Endothelial cell (in vitro differentiated cells): ENCODE data around the gene SYTL5. TPM values are rescaled to one million over a fixed set of nuclear protein-coding genes. Genes with fewer than 3 reads are reported as not detected.

Source experiments
- DNase-seq: peaks from one replicate; pipeline ENCODE4 v3.0.0; 2021; ENCODE audit warnings: low spot score
- H3K27ac Mint-ChIP-seq: one replicate; pipeline ENCODE4 v1.8.0; 2021; ENCODE audit warnings: mixed read lengths, inconsistent platforms; ENCODE audit not compliant: unreplicated experiment
- H3K27me3 Mint-ChIP-seq: one replicate; pipeline ENCODE4 v1.8.0; 2021; ENCODE audit warnings: mild to moderate bottlenecking, moderate library complexity, mixed read lengths, inconsistent platforms; ENCODE audit not compliant: unreplicated experiment
- H3K36me3 Mint-ChIP-seq: one replicate; pipeline ENCODE4 v1.8.0; 2021; ENCODE audit warnings: mild to moderate bottlenecking, low read depth, mixed read lengths, inconsistent platforms; ENCODE audit not compliant: unreplicated experiment
- H3K4me1 Mint-ChIP-seq: one replicate; pipeline ENCODE4 v1.8.0; 2021; ENCODE audit warnings: mild to moderate bottlenecking, mixed read lengths, inconsistent platforms; ENCODE audit not compliant: unreplicated experiment
- H3K4me3 Mint-ChIP-seq: one replicate; pipeline ENCODE4 v1.8.0; 2021; ENCODE audit warnings: mild to moderate bottlenecking, mixed read lengths, inconsistent platforms; ENCODE audit not compliant: unreplicated experiment
- H3K9me3 Mint-ChIP-seq: one replicate; pipeline ENCODE4 v1.8.0; 2021; ENCODE audit warnings: mixed read lengths, inconsistent platforms; ENCODE audit not compliant: unreplicated experiment
- total RNA-seq: library from RNA; stranded (reverse); fragmentation: NEBNext Ultra II Directional; extraction: Animal tissue kit (Norgen Biotek cat#: 25700); gene quantifications from one replicate; pipeline ENCODE4 v1.2.1, GENCODE V29; 2021; ENCODE audit not compliant: unreplicated experiment
- TF ChIP-seq, protein P1 (sequence below): fragments of 200-600 bp; sonication (generic); IDR thresholded peaks from one replicate; pipeline ENCODE4 v1.5.0; 2021; ENCODE audit warnings: antibody characterized with exemption; ENCODE audit not compliant: unreplicated experiment

The SYTL5 gene
- total RNA-seq, 1 donor from 2014 or later: not detected

DNA sequence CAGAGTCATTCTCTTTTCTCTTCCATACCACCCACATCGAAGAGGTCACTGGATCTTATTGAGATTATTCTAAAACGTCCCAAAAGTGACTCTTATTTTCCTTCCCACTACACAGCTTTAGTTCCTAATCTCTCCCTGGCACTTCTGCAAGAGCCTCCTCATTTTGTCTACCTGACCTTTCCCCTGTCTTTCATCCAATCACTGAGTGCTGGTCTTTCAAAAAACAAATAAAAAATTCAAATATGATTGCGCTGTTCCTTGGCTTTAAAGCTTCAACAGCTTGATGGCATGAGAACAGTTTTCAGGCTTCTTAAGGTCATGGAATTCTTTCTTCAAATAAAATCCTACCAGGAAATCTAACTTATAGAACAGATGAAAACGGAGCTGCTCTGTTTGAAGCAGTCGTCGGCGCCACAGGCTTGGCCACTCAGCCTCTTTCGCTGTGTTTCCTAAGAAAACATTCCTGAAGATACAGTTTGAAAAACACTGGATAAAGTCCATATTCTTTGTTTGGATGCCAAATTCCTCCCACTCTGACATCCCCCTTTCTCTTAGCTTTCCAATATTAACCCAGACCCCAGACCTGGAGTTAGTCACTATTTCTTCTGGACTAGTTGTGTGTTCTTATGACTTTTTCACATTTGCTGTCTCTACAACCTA lies 12.5 kb downstream of the SYTL5 start:
- H3K27ac Mint-ChIP-seq: no peak overlapping the region
- TF ChIP-seq, protein P1, sequence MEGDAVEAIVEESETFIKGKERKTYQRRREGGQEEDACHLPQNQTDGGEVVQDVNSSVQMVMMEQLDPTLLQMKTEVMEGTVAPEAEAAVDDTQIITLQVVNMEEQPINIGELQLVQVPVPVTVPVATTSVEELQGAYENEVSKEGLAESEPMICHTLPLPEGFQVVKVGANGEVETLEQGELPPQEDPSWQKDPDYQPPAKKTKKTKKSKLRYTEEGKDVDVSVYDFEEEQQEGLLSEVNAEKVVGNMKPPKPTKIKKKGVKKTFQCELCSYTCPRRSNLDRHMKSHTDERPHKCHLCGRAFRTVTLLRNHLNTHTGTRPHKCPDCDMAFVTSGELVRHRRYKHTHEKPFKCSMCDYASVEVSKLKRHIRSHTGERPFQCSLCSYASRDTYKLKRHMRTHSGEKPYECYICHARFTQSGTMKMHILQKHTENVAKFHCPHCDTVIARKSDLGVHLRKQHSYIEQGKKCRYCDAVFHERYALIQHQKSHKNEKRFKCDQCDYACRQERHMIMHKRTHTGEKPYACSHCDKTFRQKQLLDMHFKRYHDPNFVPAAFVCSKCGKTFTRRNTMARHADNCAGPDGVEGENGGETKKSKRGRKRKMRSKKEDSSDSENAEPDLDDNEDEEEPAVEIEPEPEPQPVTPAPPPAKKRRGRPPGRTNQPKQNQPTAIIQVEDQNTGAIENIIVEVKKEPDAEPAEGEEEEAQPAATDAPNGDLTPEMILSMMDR: no peak
- H3K9me3 Mint-ChIP-seq: no peaks in the 10 kb centered on the region
- no peak for DNase-seq
- H3K27me3 Mint-ChIP-seq: no peaks in the 10 kb centered on the region
- H3K4me3 Mint-ChIP-seq: no peak overlapping the region
- no peaks in the 10 kb centered on the region for H3K4me1 Mint-ChIP-seq
- no peaks in the 10 kb centered on the region for H3K36me3 Mint-ChIP-seq

DNA sequence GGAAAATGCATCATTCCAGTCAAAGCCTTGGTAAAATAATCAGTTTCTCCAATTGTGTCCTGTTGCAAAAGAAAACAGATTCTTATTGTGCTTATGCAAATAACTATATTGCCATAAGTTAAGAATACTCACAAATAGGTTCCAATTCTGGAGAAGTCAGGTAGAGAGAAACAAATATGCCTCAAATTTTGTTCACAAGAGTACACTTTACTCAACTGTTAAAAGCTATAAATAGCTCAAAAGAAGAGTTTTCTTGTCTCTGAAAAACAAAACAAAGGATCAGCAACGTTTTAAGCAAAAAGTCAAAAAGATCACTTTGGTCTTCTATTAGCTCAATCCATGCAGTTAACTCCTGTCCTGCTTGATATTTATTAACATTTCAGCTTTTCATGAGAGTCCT lies 21.9 kb downstream of the SYTL5 start:
- no peaks in the 10 kb centered on the region for H3K27me3 Mint-ChIP-seq
- H3K4me3 Mint-ChIP-seq: no peak overlapping the region
- no peaks in the 10 kb centered on the region for H3K4me1 Mint-ChIP-seq
- H3K9me3 Mint-ChIP-seq: no peaks in the 10 kb centered on the region
- TF ChIP-seq, protein P1: no peak
- no peak for DNase-seq
- H3K27ac Mint-ChIP-seq: no peak overlapping the region
- H3K36me3 Mint-ChIP-seq: no peaks in the 10 kb centered on the region

DNA sequence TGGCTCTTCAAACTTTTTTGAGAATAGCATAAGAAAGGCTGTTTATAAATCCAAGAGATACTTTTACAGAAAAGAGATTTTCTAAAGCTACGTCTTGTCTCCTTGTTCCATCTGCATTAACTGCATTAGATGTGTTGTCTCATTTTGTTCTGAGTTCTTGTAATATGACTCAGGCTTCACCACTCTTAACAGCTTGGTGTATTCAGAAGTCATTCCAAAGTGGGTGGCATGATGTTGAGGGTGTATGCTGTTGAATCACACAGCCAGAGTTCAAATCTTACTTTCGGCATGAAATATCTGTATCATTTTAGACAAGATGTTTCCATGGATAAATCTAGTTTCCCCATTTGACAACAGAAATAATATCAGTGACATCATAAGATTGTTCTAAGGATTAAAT lies 30.1 kb downstream of the SYTL5 start:
- TF ChIP-seq, protein P1: no peak
- H3K4me3 Mint-ChIP-seq: no peak overlapping the region
- no peak for DNase-seq
- H3K27ac Mint-ChIP-seq: no peak overlapping the region
- no peaks in the 10 kb centered on the region for H3K36me3 Mint-ChIP-seq
- no peaks in the 10 kb centered on the region for H3K9me3 Mint-ChIP-seq
- H3K4me1 Mint-ChIP-seq: no peaks in the 10 kb centered on the region
- no peaks in the 10 kb centered on the region for H3K27me3 Mint-ChIP-seq

DNA sequence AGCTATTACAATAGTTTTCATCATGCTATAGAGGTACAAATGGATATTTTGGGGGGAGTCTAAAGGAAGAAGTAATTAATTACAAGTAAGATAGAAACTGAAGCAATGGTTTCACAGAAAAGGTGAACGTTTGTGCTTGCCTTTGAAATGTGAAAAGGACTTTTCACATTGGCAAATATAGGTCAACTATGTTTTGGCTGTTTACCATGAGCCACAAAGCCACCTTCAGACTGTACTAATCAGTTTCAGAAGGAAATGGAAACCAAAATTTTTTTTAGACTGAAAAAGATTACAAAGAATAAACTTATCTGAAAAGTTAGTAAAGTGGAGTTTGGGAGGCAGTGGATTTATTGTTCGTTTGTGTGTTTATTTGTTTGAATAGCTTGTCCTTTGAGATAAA lies 32.1 kb downstream of the SYTL5 start:
- Mint-ChIP-seq H3K4me3 (no peak overlapping the region), H3K27ac (no peak overlapping the region), H3K27me3 (no peaks in the 10 kb centered on the region), H3K4me1 (no peaks in the 10 kb centered on the region), H3K36me3 (no peaks in the 10 kb centered on the region), H3K9me3 (no peaks in the 10 kb centered on the region)
- no peak for DNase-seq
- TF ChIP-seq, protein P1: no peak

DNA sequence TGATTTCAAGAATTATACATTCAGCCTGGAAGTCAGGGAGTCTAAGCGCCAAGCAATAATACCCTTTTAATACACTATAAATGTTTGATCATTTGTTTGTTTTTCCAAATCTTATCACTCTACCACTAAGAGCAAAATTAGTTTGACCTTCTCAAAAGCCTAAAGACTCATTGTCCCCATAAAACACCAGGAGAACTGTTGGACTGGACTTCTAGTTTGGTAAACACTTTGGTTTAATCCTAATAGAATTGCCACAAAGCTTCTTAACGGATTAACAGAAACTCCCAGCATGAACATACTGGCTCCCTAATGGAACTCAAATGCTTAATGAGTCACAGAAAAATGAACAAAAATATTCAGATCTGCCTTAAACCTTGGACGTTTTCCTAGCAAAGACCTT lies 34.9 kb downstream of the SYTL5 start:
- DNase-seq: no peak
- TF ChIP-seq, protein P1: no peak
- H3K27ac Mint-ChIP-seq: no peak overlapping the region
- no peaks in the 10 kb centered on the region for H3K36me3 Mint-ChIP-seq
- no peak overlapping the region for H3K4me3 Mint-ChIP-seq
- no peaks in the 10 kb centered on the region for H3K4me1 Mint-ChIP-seq
- H3K9me3 Mint-ChIP-seq: no peaks in the 10 kb centered on the region
- no peaks in the 10 kb centered on the region for H3K27me3 Mint-ChIP-seq
